HEK293 (cell line): ENCODE measurements around the gene MAP4K2.

ENCODE experiments used
- FEZF1 ChIP-seq: fragments of 450-650 bp; formaldehyde crosslinking; IDR thresholded peaks from 2 replicates; pipeline ENCODE4 v1.5.1; 2016; ENCODE audit warnings: missing biosample characterization, missing genetic modification characterization
- SCRT1 ChIP-seq: fragments of 450-650 bp; formaldehyde crosslinking; IDR thresholded peaks from 2 replicates; pipeline ENCODE4 v1.5.1; 2016; ENCODE audit warnings: missing biosample characterization, missing genetic modification characterization, borderline replicate concordance
- ZNF16 ChIP-seq: fragments of 450-650 bp; formaldehyde crosslinking; IDR thresholded peaks from 2 replicates; pipeline ENCODE4 v1.5.1; 2016; ENCODE audit warnings: low read depth, missing biosample characterization, missing genetic modification characterization
- ZNF184 ChIP-seq: fragments of 450-650 bp; IDR thresholded peaks from 2 replicates; pipeline ENCODE4 v1.5.1; 2018; ENCODE audit warnings: missing biosample characterization, mild to moderate bottlenecking, missing genetic modification characterization
- ZNF302 ChIP-seq: fragments of 450-650 bp; formaldehyde crosslinking; IDR thresholded peaks from 2 replicates; pipeline ENCODE4 v1.5.1; 2016; ENCODE audit warnings: missing biosample characterization, missing genetic modification characterization, low read depth
- ZNF350 ChIP-seq: fragments of 450-650 bp; formaldehyde crosslinking; IDR thresholded peaks from 2 replicates; pipeline ENCODE4 v1.5.0; 2017; ENCODE audit warnings: missing biosample characterization, mild to moderate bottlenecking, missing genetic modification characterization
- ZNF423 ChIP-seq: fragments of 450-650 bp; formaldehyde crosslinking; IDR thresholded peaks from 2 replicates; pipeline ENCODE4 v1.5.1; 2016; ENCODE audit warnings: missing biosample characterization, missing genetic modification characterization
- ZNF561 ChIP-seq: fragments of 450-650 bp; IDR thresholded peaks from 2 replicates; pipeline ENCODE4 v1.5.1; 2018; ENCODE audit warnings: missing biosample characterization, missing genetic modification characterization, borderline replicate concordance
- ZNF658 ChIP-seq: fragments of 450-650 bp; formaldehyde crosslinking; IDR thresholded peaks from 2 replicates; pipeline ENCODE4; 2016; ENCODE audit warnings: missing biosample characterization, missing genetic modification characterization
- ZNF660 ChIP-seq: fragments of 450-650 bp; IDR thresholded peaks from 2 replicates; pipeline ENCODE4 v1.5.1; 2018; ENCODE audit warnings: missing biosample characterization, mild to moderate bottlenecking, missing genetic modification characterization
- TF ChIP-seq, protein P1 (sequence below): fragments of 450-650 bp; formaldehyde crosslinking; IDR thresholded peaks from 2 replicates; pipeline ENCODE4 v1.5.1; 2016; ENCODE audit warnings: missing biosample characterization, missing genetic modification characterization
- TF ChIP-seq, protein P2 (sequence below): fragments of 450-650 bp; formaldehyde crosslinking; IDR thresholded peaks from 2 replicates; pipeline ENCODE4 v1.5.1; 2016; ENCODE audit warnings: missing biosample characterization, missing genetic modification characterization

DNA sequence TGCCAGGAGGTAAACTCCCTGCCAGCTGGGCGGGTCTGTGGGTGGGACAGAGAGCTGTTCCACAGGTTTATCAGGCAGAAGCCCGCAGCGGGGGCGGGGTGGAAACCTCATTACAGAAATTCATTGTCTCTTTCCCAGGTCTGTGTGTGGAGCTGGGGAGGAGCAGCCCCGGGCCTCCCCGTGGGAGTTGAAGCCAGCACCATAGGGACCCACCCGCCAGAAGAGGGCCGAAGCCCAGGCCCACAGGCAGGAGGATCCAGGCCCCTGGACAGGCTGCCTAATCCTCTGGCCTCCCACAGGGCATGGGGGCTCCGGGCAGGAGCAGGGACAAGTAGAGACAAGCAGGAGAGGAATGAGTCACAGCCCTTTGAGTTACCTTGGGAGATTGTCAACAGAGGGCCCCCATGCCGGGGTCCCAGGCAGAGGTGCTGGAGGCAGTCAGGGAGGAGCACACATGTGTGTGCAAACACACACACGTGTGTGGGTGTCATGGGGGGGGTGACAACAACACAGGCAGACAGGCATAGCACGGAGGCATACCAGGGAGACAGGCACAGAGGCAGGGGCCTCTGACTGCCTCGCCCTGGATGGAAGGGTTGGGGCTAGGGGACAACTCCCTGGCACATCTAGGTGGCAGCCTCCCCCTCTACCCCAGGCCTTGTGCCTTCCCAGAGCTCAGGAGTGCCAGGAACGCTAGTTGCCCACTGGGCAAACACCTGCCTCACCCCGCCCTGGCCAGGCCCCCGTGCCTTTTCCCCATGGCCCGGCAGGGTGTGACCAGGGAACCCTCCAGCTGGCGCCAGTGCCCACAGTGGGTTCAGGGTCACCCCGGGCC lies 40.1 kb upstream of the MAP4K2 start:
- TF ChIP-seq, protein P1, sequence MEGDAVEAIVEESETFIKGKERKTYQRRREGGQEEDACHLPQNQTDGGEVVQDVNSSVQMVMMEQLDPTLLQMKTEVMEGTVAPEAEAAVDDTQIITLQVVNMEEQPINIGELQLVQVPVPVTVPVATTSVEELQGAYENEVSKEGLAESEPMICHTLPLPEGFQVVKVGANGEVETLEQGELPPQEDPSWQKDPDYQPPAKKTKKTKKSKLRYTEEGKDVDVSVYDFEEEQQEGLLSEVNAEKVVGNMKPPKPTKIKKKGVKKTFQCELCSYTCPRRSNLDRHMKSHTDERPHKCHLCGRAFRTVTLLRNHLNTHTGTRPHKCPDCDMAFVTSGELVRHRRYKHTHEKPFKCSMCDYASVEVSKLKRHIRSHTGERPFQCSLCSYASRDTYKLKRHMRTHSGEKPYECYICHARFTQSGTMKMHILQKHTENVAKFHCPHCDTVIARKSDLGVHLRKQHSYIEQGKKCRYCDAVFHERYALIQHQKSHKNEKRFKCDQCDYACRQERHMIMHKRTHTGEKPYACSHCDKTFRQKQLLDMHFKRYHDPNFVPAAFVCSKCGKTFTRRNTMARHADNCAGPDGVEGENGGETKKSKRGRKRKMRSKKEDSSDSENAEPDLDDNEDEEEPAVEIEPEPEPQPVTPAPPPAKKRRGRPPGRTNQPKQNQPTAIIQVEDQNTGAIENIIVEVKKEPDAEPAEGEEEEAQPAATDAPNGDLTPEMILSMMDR (tag by site-specific recombination), result no peak
- TF ChIP-seq, protein P2, sequence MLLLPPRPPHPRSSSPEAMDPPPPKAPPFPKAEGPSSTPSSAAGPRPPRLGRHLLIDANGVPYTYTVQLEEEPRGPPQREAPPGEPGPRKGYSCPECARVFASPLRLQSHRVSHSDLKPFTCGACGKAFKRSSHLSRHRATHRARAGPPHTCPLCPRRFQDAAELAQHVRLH (tag by site-specific recombination), result no peak
- TF ChIP-seq ZNF184 (tag by site-specific recombination) (no peak), ZNF423 (tag by site-specific recombination) (peak; percentile 57; the same call in 1 of the 2 replicates), SCRT1 (tag by site-specific recombination) (no peak), ZNF302 (tag by site-specific recombination) (no peak), ZNF350 (tag by site-specific recombination) (no peak), FEZF1 (tag by site-specific recombination) (no peak), ZNF561 (tag by site-specific recombination) (no peak), ZNF658 (tag by site-specific recombination) (no peak), ZNF16 (tag by site-specific recombination) (no peak), ZNF660 (tag by site-specific recombination) (no peak)
